CD8-positive, alpha-beta memory T cell (primary cell): ENCODE results near the gene RLN2. TPM values are rescaled to one million over a fixed set of nuclear protein-coding genes. Genes with fewer than 3 reads are reported as not detected.
"Not testable (repeated sequence)": the region's sequence is repeated elsewhere in the genome, so short reads cannot be mapped to it uniquely, and the experiment has no call there.

Experiments
- CTCF ChIA-PET: fragments of 350-600 bp; sonication (Branson Sonifier 250); formaldehyde crosslinking; loops from one replicate; lab custom pipeline; 2021; ENCODE audit warnings: antibody characterized with exemption; lab: Charles Lee
- POLR2A ChIA-PET: fragments of 350-600 bp; sonication (Branson Sonifier 250); formaldehyde crosslinking; loops from one replicate; lab custom pipeline; 2021; ENCODE audit warnings: antibody characterized with exemption; lab: Charles Lee
- DNase-seq, 5 donors: peaks; one replicate each; pipeline versions ENCODE4 v3.0.0 to v3.0.0-alpha.2; 2020 to 2022; ENCODE audit warnings: mixed read lengths in 1 of 5
- H3K27ac ChIP-seq: one replicate; pipeline ENCODE4 v1.7.0; 2013; ENCODE audit warnings: low read depth, mild to moderate bottlenecking, low read length, moderate library complexity
- H3K27me3 ChIP-seq: 2 replicates; pipeline ENCODE4 v1.7.0; 2013; ENCODE audit warnings: low read length, mild to moderate bottlenecking; ENCODE audit not compliant: insufficient read depth, poor library complexity, severe bottlenecking
- H3K36me3 ChIP-seq: 2 replicates; pipeline ENCODE4 v1.7.0; 2013; ENCODE audit warnings: mild to moderate bottlenecking, low read length, moderate library complexity; ENCODE audit not compliant: insufficient read depth
- H3K4me1 ChIP-seq: 2 replicates; pipeline ENCODE4 v1.7.0; 2013; ENCODE audit warnings: mild to moderate bottlenecking, low read length, moderate library complexity; ENCODE audit not compliant: insufficient read depth
- H3K4me3 ChIP-seq: 2 replicates; pipeline ENCODE4 v1.7.0; 2013; ENCODE audit warnings: mild to moderate bottlenecking, low read length
- H3K9me3 ChIP-seq: 2 replicates; pipeline ENCODE4 v1.7.0; 2013; ENCODE audit warnings: mild to moderate bottlenecking, low read length
- H3K27ac Mint-ChIP-seq, 8 donors: one replicate each; pipeline ENCODE4 v1.8.0; 2020 to 2021; ENCODE audit warnings: mixed read lengths in 8 of 8, mild to moderate bottlenecking in 6 of 8, inconsistent platforms in 3 of 8, moderate library complexity in 3 of 8
- H3K27me3 Mint-ChIP-seq, 2 donors: one replicate each; pipeline ENCODE4 v1.8.0; 2020 to 2021; ENCODE audit warnings: mixed read lengths in 2 of 2, mild to moderate bottlenecking in 1 of 2, moderate library complexity in 1 of 2
- H3K36me3 Mint-ChIP-seq, 3 donors: one replicate each; pipeline ENCODE4 v1.8.0; 2020 to 2021; ENCODE audit warnings: mixed read lengths in 3 of 3, inconsistent platforms in 1 of 3, mild to moderate bottlenecking in 1 of 3
- H3K4me1 Mint-ChIP-seq, 3 donors: one replicate each; pipeline ENCODE4 v1.8.0; 2020 to 2021; ENCODE audit warnings: mixed read lengths in 3 of 3, inconsistent platforms in 1 of 3, mild to moderate bottlenecking in 1 of 3
- H3K4me3 Mint-ChIP-seq, 7 donors: one replicate each; pipeline ENCODE4 v1.8.0; 2020 to 2021; ENCODE audit warnings: mixed read lengths in 7 of 7, mild to moderate bottlenecking in 6 of 7, moderate library complexity in 4 of 7, inconsistent platforms in 2 of 7
- H3K9me3 Mint-ChIP-seq, 5 donors: one replicate each; pipeline ENCODE4 v1.8.0; 2020 to 2022; ENCODE audit warnings: mixed read lengths in 5 of 5, mild to moderate bottlenecking in 3 of 5, moderate library complexity in 2 of 5, inconsistent platforms in 1 of 5
- polyA plus RNA-seq: library from polyadenylated mRNA; unstranded; fragments of 300-500 nt; fragmentation: Illumina TruSeq; gene quantifications from one replicate; pipeline ENCODE4 v1.2.3, GENCODE V29; 2021
- total RNA-seq, 2 experiments: library from RNA; stranded (reverse); gene quantifications; one replicate each; pipeline ENCODE4 v1.2.3, GENCODE V29; 2021

RLN2 gene
- total and polyA plus RNA-seq, 3 experiments from 2014 or later = 1.9 to 8.8 (median 2.8) TPM

DNA sequence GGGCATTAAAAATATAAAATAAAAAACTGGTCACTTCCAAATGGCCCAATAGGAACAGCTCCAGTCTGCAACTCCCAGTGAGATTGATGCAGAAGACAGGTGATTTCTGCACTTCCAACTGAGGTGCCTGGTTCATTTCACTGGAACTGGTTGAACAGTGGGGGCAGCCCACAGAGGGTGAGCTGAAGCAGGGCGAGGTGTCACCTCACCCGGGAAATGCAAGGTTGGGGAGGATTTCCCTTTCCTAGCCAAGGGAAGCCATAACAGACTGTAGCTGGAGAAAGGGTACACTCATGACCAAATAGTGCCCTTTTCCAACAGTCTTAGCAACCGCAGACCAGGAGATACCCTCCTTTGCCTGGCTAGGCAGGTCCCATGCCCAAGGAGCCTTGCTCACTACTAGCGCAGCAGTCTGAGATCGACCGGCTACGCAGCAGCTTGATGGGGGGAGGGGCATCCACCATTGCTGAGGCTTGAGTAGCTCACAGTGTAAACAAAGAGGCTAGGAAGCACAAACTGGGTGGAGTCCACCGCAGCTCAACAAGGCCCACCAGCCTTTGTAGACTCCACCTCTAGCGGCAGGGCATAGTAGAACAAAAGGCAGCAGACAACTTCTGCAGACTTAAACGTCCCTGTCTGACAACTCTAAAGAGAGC, 22.5 kb upstream of the RLN2 start:
- H3K27ac Mint-ChIP-seq = peak overlapping the region; percentile 83 to 99 (median 90)
- H3K27me3 Mint-ChIP-seq = peaks cover 0 to 2% of the 10 kb centered on the region in 2 donors
- Histone ChIP-seq H3K9me3 (no peaks in the 10 kb centered on the region), H3K4me1 (peaks cover 14% of the 10 kb centered on the region), H3K36me3 (no peaks in the 10 kb centered on the region), H3K27ac (peak overlapping the region; percentile 18), H3K4me3 (peak overlapping the region; percentile 6), H3K27me3 (no peaks in the 10 kb centered on the region)
- peaks cover 16 to 33% (median 30%) of the 10 kb centered on the region in 3 donors for H3K36me3 Mint-ChIP-seq
- ChIA-PET CTCF (interaction anchor here (0.6 to 3.5 kb wide), 11 partner anchors 9 to 506 kb away, joined by 3 to 15 read pairs (median 4); partner anchors contain the start of genes CD274 and ERMP1), POLR2A (interaction anchor here (0.6 kb wide), 1 partner anchor 688 kb away, joined by 3 read pairs; the partner anchor contains the start of gene RANBP6)
- peaks cover 0 to 4% (median 0%) of the 10 kb centered on the region in 5 donors for H3K9me3 Mint-ChIP-seq
- DNase-seq = peak; percentile 33 to 88 (median 49)
- H3K4me3 Mint-ChIP-seq = peak overlapping the region; percentile 63 to 89 (median 71)
- H3K4me1 Mint-ChIP-seq = peaks cover 46 to 56% (median 51%) of the 10 kb centered on the region in 3 donors

DNA sequence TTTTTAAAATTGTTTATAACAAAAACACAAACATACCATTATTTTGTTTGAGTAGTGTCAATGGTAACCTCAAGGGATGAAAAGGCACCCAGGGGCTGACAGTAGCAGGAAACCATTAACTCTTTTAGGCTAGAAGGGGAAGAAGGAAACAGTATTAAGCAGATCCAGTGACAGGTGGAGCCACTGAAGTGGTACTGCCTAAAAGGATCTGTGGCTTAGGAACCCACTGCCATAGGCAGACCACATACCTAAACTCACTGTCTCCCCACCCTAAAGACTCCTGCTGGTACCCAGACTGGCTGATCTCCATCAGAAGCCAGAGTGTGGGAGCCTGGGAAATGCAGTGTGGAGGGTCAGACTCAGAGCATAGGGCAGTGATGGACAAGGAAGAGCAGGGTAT, 21.7 kb upstream of the RLN2 start:
- Mint-ChIP-seq H3K9me3 (peaks cover 0 to 4% (median 0%) of the 10 kb centered on the region in 5 donors), H3K27ac (peak overlapping the region in 5 of 8 donors; percentile 20 to 91 (median 82)), H3K36me3 (peaks cover 16 to 28% (median 25%) of the 10 kb centered on the region in 3 donors), H3K27me3 (peaks cover 0 to 2% of the 10 kb centered on the region in 2 donors), H3K4me1 (peaks cover 53 to 64% (median 55%) of the 10 kb centered on the region in 3 donors), H3K4me3 (peak overlapping the region in 6 of 7 donors; percentile 9 to 89 (median 68))
- ChIA-PET POLR2A (no interaction called here), CTCF (interaction anchor here (1.1 to 3.5 kb wide), 6 partner anchors 24 to 507 kb away, joined by 3 to 15 read pairs (median 4); partner anchors contain the start of genes CD274 and ERMP1)
- Histone ChIP-seq H3K27ac (no peak overlapping the region), H3K9me3 (no peaks in the 10 kb centered on the region), H3K27me3 (no peaks in the 10 kb centered on the region), H3K4me3 (no peak overlapping the region), H3K36me3 (no peaks in the 10 kb centered on the region), H3K4me1 (peaks cover 14% of the 10 kb centered on the region)
- no peak for DNase-seq

DNA sequence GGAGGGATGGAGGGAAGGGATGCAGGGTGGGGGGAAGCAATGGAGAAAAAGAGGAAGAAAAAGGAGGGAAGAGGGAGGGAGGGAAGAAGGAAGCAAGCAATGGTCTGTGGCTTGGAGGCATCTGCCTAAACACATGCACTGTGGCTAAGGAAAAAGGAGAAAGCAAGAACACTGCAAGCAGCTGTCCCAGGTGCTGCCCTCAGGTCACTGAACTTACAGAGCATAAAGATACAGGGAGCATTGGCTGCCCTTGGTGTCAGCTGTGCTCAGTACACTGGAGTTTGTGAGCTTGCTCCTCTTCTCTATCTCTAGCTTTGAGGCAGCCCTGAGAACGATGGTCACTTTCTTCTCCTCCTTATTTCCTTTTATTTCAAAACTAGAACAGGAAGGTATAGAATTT, 17.1 kb upstream of the RLN2 start:
- H3K9me3 ChIP-seq, DNase-seq, H3K4me3 ChIP-seq, H3K27me3 ChIP-seq, H3K9me3 Mint-ChIP-seq, H3K4me3 Mint-ChIP-seq, POLR2A ChIA-PET, H3K4me1 ChIP-seq, H3K27ac ChIP-seq, H3K36me3 ChIP-seq, H3K27me3 Mint-ChIP-seq: not testable (repeated sequence)
- Mint-ChIP-seq H3K27ac (peak overlapping the region in 2 of 8 donors; percentile 12 to 72), H3K36me3 (peaks cover 1 to 21% (median 6%) of the 10 kb centered on the region in 3 donors), H3K4me1 (peaks cover 24 to 35% (median 26%) of the 10 kb centered on the region in 3 donors)
- CTCF ChIA-PET = interaction anchor here (1.0 kb wide), 1 partner anchor 36 kb away, joined by 6 read pairs; no protein-coding TSS in a partner anchor

DNA sequence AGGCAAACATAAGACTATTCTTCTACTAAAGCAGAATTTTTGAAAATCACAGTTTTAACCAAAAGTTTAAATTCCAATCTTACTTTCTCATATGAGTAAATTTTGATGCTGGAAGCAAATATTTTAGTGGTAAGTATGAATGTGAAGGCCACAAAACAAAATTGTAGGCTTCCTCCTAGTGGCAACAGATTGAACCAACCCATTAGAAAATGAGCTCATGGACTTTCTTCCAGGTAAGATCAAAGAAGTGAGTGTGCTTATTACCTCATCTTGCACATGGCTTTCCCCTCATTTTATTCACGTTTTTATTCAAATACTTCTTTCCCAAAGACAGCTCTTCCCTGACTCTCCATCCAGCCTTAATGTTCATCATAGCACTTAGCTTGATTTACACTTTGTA, 16.5 kb upstream of the RLN2 start:
- POLR2A ChIA-PET = no interaction called here
- no peak overlapping the region for H3K4me3 Mint-ChIP-seq

DNA sequence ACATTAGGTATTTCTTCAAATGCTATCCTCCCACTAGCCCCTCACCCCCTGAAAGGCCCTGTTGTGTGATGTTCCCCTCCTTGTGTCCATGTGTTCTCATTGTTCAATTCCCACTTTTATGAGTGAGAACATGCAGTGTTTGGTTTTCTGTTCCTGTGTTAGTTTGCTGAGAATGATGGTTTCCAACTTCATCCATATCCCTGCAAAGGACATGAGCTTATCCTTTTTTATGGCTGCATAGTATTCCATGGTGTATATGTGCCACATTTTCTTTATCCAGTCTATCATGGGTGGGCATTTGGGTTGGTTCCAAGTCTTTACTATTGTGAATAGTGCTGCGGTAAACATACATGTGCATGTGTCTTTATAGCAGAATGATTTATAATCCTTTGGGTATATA, 11.9 kb upstream of the RLN2 start:
- H3K27ac Mint-ChIP-seq, POLR2A ChIA-PET, CTCF ChIA-PET, H3K36me3 ChIP-seq, H3K4me3 ChIP-seq, H3K27me3 Mint-ChIP-seq, H3K4me1 ChIP-seq, H3K27ac ChIP-seq, DNase-seq, H3K27me3 ChIP-seq, H3K4me1 Mint-ChIP-seq, H3K4me3 Mint-ChIP-seq: not testable (repeated sequence)
- Mint-ChIP-seq H3K36me3 (peaks cover 10 to 51% (median 16%) of the 10 kb centered on the region in 3 donors), H3K9me3 (peaks cover 12 to 25% (median 19%) of the 10 kb centered on the region in 5 donors)
- H3K9me3 ChIP-seq = peaks cover 17% of the 10 kb centered on the region

More for the DNA sequence above, 16.5 kb upstream of the RLN2 start:
- H3K27ac Mint-ChIP-seq = peak overlapping the region in 2 of 8 donors; percentile 1 to 30
- H3K27me3 Mint-ChIP-seq = no peaks in the 10 kb centered on the region
- peaks cover 19 to 29% (median 21%) of the 10 kb centered on the region in 3 donors for H3K4me1 Mint-ChIP-seq
- no peak overlapping the region for H3K27ac ChIP-seq
- no peaks in the 10 kb centered on the region for H3K36me3 ChIP-seq
- H3K36me3 Mint-ChIP-seq = peaks cover 6 to 27% (median 6%) of the 10 kb centered on the region in 3 donors
- no peaks in the 10 kb centered on the region for H3K9me3 ChIP-seq
- no peaks in the 10 kb centered on the region for H3K27me3 ChIP-seq
- peaks cover 0 to 11% (median 5%) of the 10 kb centered on the region in 5 donors for H3K9me3 Mint-ChIP-seq
- CTCF ChIA-PET = interaction anchor here (1.0 to 1.3 kb wide), 2 partner anchors 37 to 135 kb away, joined by 3 to 6 read pairs; no protein-coding TSS in a partner anchor
- DNase-seq = no peak
- peaks cover 1% of the 10 kb centered on the region for H3K4me1 ChIP-seq
- H3K4me3 ChIP-seq = no peak overlapping the region

DNA sequence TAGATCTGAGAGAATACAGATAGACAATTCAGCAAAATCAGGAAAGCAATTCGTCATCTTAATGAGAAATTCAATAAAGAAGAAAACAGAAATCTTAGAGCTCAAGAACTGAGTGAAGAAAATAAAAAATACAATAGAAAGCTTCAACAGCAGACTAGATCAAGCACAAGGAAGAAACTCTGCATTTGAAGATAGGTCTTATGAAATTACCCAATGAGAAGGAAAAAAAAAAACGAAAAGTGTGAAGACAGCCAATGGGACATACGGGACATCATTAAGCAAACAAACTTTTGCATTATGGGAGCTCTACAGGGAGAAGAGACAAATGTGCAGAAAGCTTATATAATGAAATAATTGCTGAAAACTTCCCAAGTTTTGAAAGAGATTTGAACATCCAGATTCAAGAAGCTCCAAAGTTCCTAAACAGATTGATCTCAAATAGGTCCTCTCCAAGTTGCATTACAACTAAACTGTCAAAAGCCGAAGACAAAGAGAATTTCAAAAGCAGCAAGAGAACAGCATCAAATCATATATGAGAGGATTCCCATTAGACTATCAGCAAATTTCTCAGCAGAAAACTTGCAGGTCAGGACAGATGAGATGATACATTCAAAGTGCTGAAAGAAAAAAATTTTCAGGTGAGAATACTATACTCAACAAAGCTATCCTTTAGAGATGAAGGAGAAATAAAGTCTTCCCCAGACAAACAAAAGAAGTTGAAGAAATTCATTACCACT, 10.8 kb upstream of the RLN2 start:
- Mint-ChIP-seq H3K4me3 (no peak overlapping the region), H3K4me1 (peaks cover 0 to 3% (median 0%) of the 10 kb centered on the region in 3 donors), H3K27me3 (peaks cover 2 to 3% of the 10 kb centered on the region in 2 donors), H3K36me3 (peaks cover 12 to 57% (median 16%) of the 10 kb centered on the region in 3 donors), H3K27ac (peak overlapping the region in 1 of 8 donors; percentile 15), H3K9me3 (peaks cover 12 to 25% (median 19%) of the 10 kb centered on the region in 5 donors)
- Histone ChIP-seq H3K36me3 (peaks cover 3% of the 10 kb centered on the region), H3K4me1 (no peaks in the 10 kb centered on the region), H3K27me3 (no peaks in the 10 kb centered on the region), H3K27ac (no peak overlapping the region), H3K4me3 (no peak overlapping the region), H3K9me3 (peaks cover 17% of the 10 kb centered on the region)
- ChIA-PET CTCF (no interaction called here), POLR2A (no interaction called here)
- DNase-seq = no peak

DNA sequence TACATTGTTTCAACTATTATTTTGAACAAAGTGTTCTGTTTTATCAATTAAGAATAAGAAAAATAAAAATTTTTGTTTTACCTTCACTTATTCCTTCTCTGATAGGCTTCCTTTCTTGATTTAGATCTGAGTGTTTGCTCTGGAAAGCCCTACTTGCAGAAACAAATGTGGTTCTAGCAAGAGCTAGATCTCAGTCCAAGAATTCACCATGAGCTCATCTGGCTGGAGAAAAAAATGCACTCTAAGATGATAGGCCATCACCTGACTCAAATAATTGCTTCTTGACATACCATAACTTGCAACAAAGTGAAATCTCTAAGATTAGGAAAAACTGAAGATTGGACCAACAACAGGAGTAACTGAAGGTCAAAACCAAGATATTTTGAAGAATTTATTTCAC, 6.3 kb upstream of the RLN2 start:
- H3K4me1 Mint-ChIP-seq = peaks cover 13 to 15% (median 13%) of the 10 kb centered on the region in 3 donors
- CTCF ChIA-PET = no interaction called here
- peaks cover 16% of the 10 kb centered on the region for H3K9me3 ChIP-seq

More for the DNA sequence above, 6.3 kb upstream of the RLN2 start:
- H3K27ac ChIP-seq = no peak overlapping the region
- Mint-ChIP-seq H3K36me3 (peaks cover 9 to 33% (median 11%) of the 10 kb centered on the region in 3 donors), H3K9me3 (peaks cover 11 to 14% (median 14%) of the 10 kb centered on the region in 5 donors), H3K4me3 (no peak overlapping the region), H3K27me3 (peaks cover 3 to 12% of the 10 kb centered on the region in 2 donors), H3K27ac (no peak overlapping the region)
- POLR2A ChIA-PET = no interaction called here
- no peak for DNase-seq
- no peaks in the 10 kb centered on the region for H3K27me3 ChIP-seq
- H3K36me3 ChIP-seq = peaks cover 3% of the 10 kb centered on the region
- no peak overlapping the region for H3K4me3 ChIP-seq
- H3K4me1 ChIP-seq = no peaks in the 10 kb centered on the region
